B cell (primary cell): ENCODE measurements around the gene KCNMB2. TPM values are rescaled to one million over a fixed set of nuclear protein-coding genes. Genes with fewer than 3 reads are reported as not detected.

Experiments used
- ATAC-seq: fragments of 200-7000 bp; cut with Tn5 transposase; one replicate; pipeline ENCODE4 v1.10.0; 2021; ENCODE audit warnings: low read depth, mild to moderate bottlenecking, moderate number of reproducible peaks, moderate library complexity
- CTCF ChIA-PET: fragments of 350-600 bp; sonication (Branson Sonifier 250); formaldehyde crosslinking; loops from one replicate; lab custom pipeline; 2021; ENCODE audit warnings: antibody characterized with exemption, inconsistent platforms; lab: Charles Lee
- POLR2A ChIA-PET: fragments of 350-600 bp; sonication (Branson Sonifier 250); formaldehyde crosslinking; loops from one replicate; lab custom pipeline; 2021; ENCODE audit warnings: antibody characterized with exemption; lab: Charles Lee
- DNase-seq: peaks from one replicate; pipeline ENCODE4 v3.0.0; 2013
- H2AFZ ChIP-seq: 2 replicates; pipeline ENCODE4 v1.6.1; 2012; ENCODE audit warnings: mild to moderate bottlenecking, low read depth, low read length; ENCODE audit not compliant: insufficient read depth, poor library complexity, severe bottlenecking
- H3K27ac ChIP-seq, 2 donors: 1 replicate in 1 of 2; 2 replicates in 1 of 2; pipeline ENCODE4 v1.5.1; 2012 to 2013; ENCODE audit warnings: low read length in 2 of 2, mild to moderate bottlenecking in 2 of 2, moderate library complexity in 1 of 2
- H3K27me3 ChIP-seq, 4 experiments: fragments of 200-600 bp in 1 of 4; sonication (generic) in 1 of 4; replicated peaks in 1 of 4; 1 replicate in 2 of 4; 2 replicates in 2 of 4; pipeline versions ENCODE4 v1.6.1 to v1.7.0; 2013 to 2016; ENCODE audit warnings: low read length in 3 of 4, mild to moderate bottlenecking in 2 of 4, mixed read lengths in 1 of 4, moderate library complexity in 1 of 4; ENCODE audit not compliant: insufficient read depth in 4 of 4, control insufficient read depth in 3 of 4; ENCODE audit errors: control extremely low read depth in 1 of 4
- H3K36me3 ChIP-seq, 2 experiments: replicated peaks in 1 of 2; 1 replicate in 1 of 2; 2 replicates in 1 of 2; pipeline versions ENCODE4 v1.6.1 to v1.7.1; 2013; ENCODE audit warnings: low read length in 1 of 2; ENCODE audit not compliant: insufficient read depth in 2 of 2, control insufficient read depth in 1 of 2; ENCODE audit errors: control extremely low read depth in 1 of 2, extremely low read depth in 1 of 2
- H3K4me1 ChIP-seq, 2 donors: fragments of 200-600 bp in 1 of 2; sonication (generic) in 1 of 2; 1 replicate in 1 of 2; 2 replicates in 1 of 2; pipeline versions ENCODE4 v1.5.1 to v1.6.1; 2013 to 2017; ENCODE audit warnings: low read length in 2 of 2; ENCODE audit not compliant: control insufficient read depth in 2 of 2, insufficient read depth in 2 of 2
- H3K4me2 ChIP-seq: replicated peaks from 2 replicates; pipeline ENCODE3; 2012; ENCODE audit warnings: mild to moderate bottlenecking, low read depth, low read length; ENCODE audit not compliant: poor library complexity, severe bottlenecking
- H3K4me3 ChIP-seq, 5 experiments: fragments of 200-600 bp in 1 of 5; sonication (generic) in 1 of 5; 1 replicate in 3 of 5; 2 replicates in 2 of 5; pipeline versions ENCODE4 v1.5.1 to v1.7.0; 2011 to 2016; ENCODE audit warnings: low read length in 4 of 5, mild to moderate bottlenecking in 4 of 5, low read depth in 2 of 5, control low read depth in 1 of 5, moderate library complexity in 1 of 5; ENCODE audit not compliant: insufficient read depth in 1 of 5; ENCODE audit errors: control extremely low read depth in 1 of 5, extremely low read depth in 1 of 5
- H3K79me2 ChIP-seq: fragments of 200-600 bp; sonication (generic); one replicate; pipeline ENCODE4 v1.6.0; 2016; ENCODE audit warnings: low read length; ENCODE audit not compliant: control insufficient read depth, insufficient read depth
- H3K9ac ChIP-seq: fragments of 200-600 bp; sonication (generic); 2 replicates; pipeline ENCODE4 v1.6.1; 2017; ENCODE audit warnings: mild to moderate bottlenecking, low read length, moderate library complexity
- H3K9me3 ChIP-seq, 3 donors: one replicate each; pipeline versions ENCODE4 v1.6.1 to v1.7.1; 2013; ENCODE audit warnings: low read length in 2 of 3; ENCODE audit not compliant: control insufficient read depth in 2 of 3, insufficient read depth in 1 of 3; ENCODE audit errors: control extremely low read depth in 1 of 3
- H4K20me1 ChIP-seq: 2 replicates; pipeline ENCODE4 v1.6.0; 2012; ENCODE audit warnings: mild to moderate bottlenecking, low read length; ENCODE audit not compliant: insufficient read depth, control insufficient read depth, poor library complexity, severe bottlenecking
- H3K27ac Mint-ChIP-seq: one replicate; pipeline ENCODE4 v1.8.0; 2021; ENCODE audit warnings: mixed read lengths
- H3K27me3 Mint-ChIP-seq: one replicate; pipeline ENCODE4 v1.8.0; 2021; ENCODE audit warnings: mixed read lengths
- H3K4me1 Mint-ChIP-seq: one replicate; pipeline ENCODE4 v1.8.0; 2021; ENCODE audit warnings: mixed read lengths
- H3K4me3 Mint-ChIP-seq: one replicate; pipeline ENCODE4 v1.8.0; 2021; ENCODE audit warnings: mixed read lengths
- H3K9me3 Mint-ChIP-seq: one replicate; pipeline ENCODE4 v1.8.0; 2022; ENCODE audit warnings: mixed read lengths; ENCODE audit not compliant: insufficient read depth
- CTCF ChIP-seq: fragments of 200-600 bp; IDR thresholded peaks from one replicate; pipeline ENCODE4 v1.8.0; 2022; ENCODE audit warnings: antibody characterized with exemption, mild to moderate bottlenecking
- EZH2 ChIP-seq: IDR thresholded peaks from 2 replicates; pipeline ENCODE4 v1.6.1; 2012; ENCODE audit warnings: borderline replicate concordance, low read depth, mild to moderate bottlenecking, moderate library complexity, low read length; ENCODE audit not compliant: insufficient read depth, poor library complexity, severe bottlenecking
- WGBS: methylation state at CpG from one replicate; pipeline ENCODE4 v1.1.5; 2013; ENCODE audit warnings: missing lambda C conversion rate; ENCODE audit not compliant: insufficient coverage; 5-methylcytosine and 5-hydroxymethylcytosine counted together
- intact Hi-C: fragments of 100-400 bp; cut with micrococcal nuclease; formaldehyde crosslinking; loops from one replicate; pipeline ENCODE4 v1.10.0; 2022
- polyA plus RNA-seq: library from polyadenylated mRNA; depleted of rRNA; stranded (reverse); fragments of >200 nt; gene quantifications from 2 replicates; pipeline ENCODE4 v1.2.3, GENCODE V29; 2012
- total RNA-seq, 2 donors: library from RNA; stranded (reverse); fragments of 120-200 nt in 1 of 2; gene quantifications; 1 replicate in 1 of 2; 2 replicates in 1 of 2; pipeline versions ENCODE4 v1.2.3 to v1.2.4, GENCODE V29; 2013 to 2022

Gene KCNMB2
- total and polyA plus RNA-seq, 2 donors (not counting 1 experiment from before 2014, with no cell fraction given), result not detected

- CTCF ChIA-PET, result no interaction called here
- no peak overlapping the region for H3K4me2 ChIP-seq
- no peaks in the 10 kb centered on the region for H3K27me3 Mint-ChIP-seq
Observed at GRCh38 chr3:178624276-178624675, 88.0 kb downstream of the KCNMB2 start.

GRCh38 chr3:178625053-178625600 is 88.9 kb downstream of the KCNMB2 start:
- no peak for ATAC-seq
- POLR2A ChIA-PET, result no interaction called here

More at GRCh38 chr3:178624276-178624675, 88.0 kb downstream of the KCNMB2 start:
- intact Hi-C loops, result no loop called here
- H3K4me3 ChIP-seq, result no peak overlapping the region
- POLR2A ChIA-PET, result no interaction called here
- H3K79me2 ChIP-seq, result no peaks in the 10 kb centered on the region
- no peak for ATAC-seq
- H2AFZ ChIP-seq, result no peak overlapping the region
- no peaks in the 10 kb centered on the region for H3K27me3 ChIP-seq
- Mint-ChIP-seq H3K4me1 (no peaks in the 10 kb centered on the region), H3K27ac (no peak overlapping the region), H3K9me3 (no peaks in the 10 kb centered on the region), H3K4me3 (no peak overlapping the region)
- no peak overlapping the region for H3K9ac ChIP-seq
- TF ChIP-seq EZH2 (no peak), CTCF (no peak)
- no peaks in the 10 kb centered on the region for H3K9me3 ChIP-seq
- DNase-seq, result no peak
- H4K20me1 ChIP-seq, result no peaks in the 10 kb centered on the region
- no peaks in the 10 kb centered on the region for H3K4me1 ChIP-seq
- no peak overlapping the region for H3K27ac ChIP-seq
- H3K36me3 ChIP-seq, result no peaks in the 10 kb centered on the region

More at GRCh38 chr3:178625053-178625600, 88.9 kb downstream of the KCNMB2 start:
- Histone ChIP-seq H3K4me2 (no peak overlapping the region), H3K79me2 (no peaks in the 10 kb centered on the region), H3K9me3 (no peaks in the 10 kb centered on the region), H4K20me1 (no peaks in the 10 kb centered on the region), H3K36me3 (no peaks in the 10 kb centered on the region), H3K4me1 (no peaks in the 10 kb centered on the region), H3K9ac (no peak overlapping the region), H3K4me3 (no peak overlapping the region), H2AFZ (no peak overlapping the region), H3K27me3 (no peaks in the 10 kb centered on the region), H3K27ac (no peak overlapping the region)
- Mint-ChIP-seq H3K27me3 (no peaks in the 10 kb centered on the region), H3K4me1 (no peaks in the 10 kb centered on the region), H3K9me3 (no peaks in the 10 kb centered on the region), H3K27ac (no peak overlapping the region), H3K4me3 (no peak overlapping the region)
- intact Hi-C loops, result no loop called here
- WGBS, result 92% methylated on average over 6 of the region's 7 CpGs
- no peak for DNase-seq
- TF ChIP-seq EZH2 (no peak), CTCF (no peak)
- CTCF ChIA-PET, result no interaction called here
